Keratinocyte (primary cell): Measurements from ENCODE around the gene ESRRB.

Experiments
- CTCF ChIP-seq, 3 experiments: IDR thresholded peaks in 1 of 3; conservative IDR thresholded peaks in 1 of 3; optimal IDR thresholded peaks in 1 of 3; 2 replicates in 2 of 3; 3 replicates in 1 of 3; pipeline versions ENCODE3 to v1.5.1; 2011; ENCODE audit warnings: low read length in 3 of 3, mild to moderate bottlenecking in 3 of 3, moderate library complexity in 2 of 3, control low read depth in 1 of 3, inconsistent platforms in 1 of 3; ENCODE audit not compliant: insufficient read depth in 2 of 3; ENCODE audit errors: extremely low read depth in 1 of 3
- EZH2 ChIP-seq: IDR thresholded peaks from one replicate; pipeline ENCODE4 v1.6.1; 2012; ENCODE audit warnings: inconsistent platforms, mild to moderate bottlenecking, low read length, moderate library complexity

GRCh38 chr14:76500480-76500879 is 124.5 kb downstream of the ESRRB start:
- TF ChIP-seq EZH2 (no peak), CTCF (optimal IDR thresholded peaks at IDR 0.05 in 1 of 3, IDR thresholded peaks at IDR 0.05 in 1 of 3, conservative IDR thresholded peaks at IDR 0.05 in 1 of 3; ENCODE audit: extremely low read depth in 1 of 3, insufficient read depth in 2 of 3, low read length in 3 of 3) (no peak)
